Calu3 (cell line): ENCODE data around the gene SCARB1. TPM values are rescaled to one million over a fixed set of nuclear protein-coding genes. Genes with fewer than 3 reads are reported as not detected.

Experiments
- BruUV-seq: library from RNA; stranded (reverse); fragments of 400-500 nt; replicated peaks from 2 replicates; lab custom pipeline; 2021; lab: Mats Ljungman, UMichigan
- CTCF ChIA-PET: fragments of 300-600 bp; sonication (Branson Sonifier 250); formaldehyde crosslinking; loops from one replicate; lab custom pipeline; 2022; ENCODE audit warnings: antibody characterized with exemption; lab: Charles Lee
- DNase-seq: peaks from one replicate; pipeline ENCODE4 v3.0.0; 2022
- H3K27ac Mint-ChIP-seq: one replicate; pipeline ENCODE4 v1.8.0; 2022; ENCODE audit warnings: mixed read lengths; ENCODE audit not compliant: unreplicated experiment
- H3K27me3 Mint-ChIP-seq: one replicate; pipeline ENCODE4 v1.8.0; 2022; ENCODE audit warnings: mixed read lengths; ENCODE audit not compliant: unreplicated experiment
- H3K36me3 Mint-ChIP-seq: one replicate; pipeline ENCODE4 v1.8.0; 2022; ENCODE audit warnings: mild to moderate bottlenecking, moderate library complexity, mixed read lengths; ENCODE audit not compliant: insufficient read depth, unreplicated experiment
- H3K4me1 Mint-ChIP-seq: one replicate; pipeline ENCODE4 v1.8.0; 2022; ENCODE audit warnings: mild to moderate bottlenecking, low read depth, mixed read lengths; ENCODE audit not compliant: unreplicated experiment
- H3K4me3 Mint-ChIP-seq: one replicate; pipeline ENCODE4 v1.8.0; 2022; ENCODE audit warnings: mild to moderate bottlenecking, low read depth, moderate library complexity, mixed read lengths; ENCODE audit not compliant: unreplicated experiment
- H3K9me3 Mint-ChIP-seq: one replicate; pipeline ENCODE4 v1.8.0; 2022; ENCODE audit warnings: low read depth, mixed read lengths; ENCODE audit not compliant: unreplicated experiment
- intact Hi-C: fragments of 100-400 bp; cut with micrococcal nuclease; formaldehyde crosslinking; loops from one replicate; pipeline ENCODE4 v1.10.0; 2022; ENCODE audit not compliant: unreplicated experiment
- total RNA-seq: library from RNA; stranded (reverse); gene quantifications from 2 replicates; pipeline ENCODE4 v1.2.3, GENCODE V29; 2022
- TF ChIP-seq, protein P1 (sequence below): fragments of 200-600 bp; IDR thresholded peaks from one replicate; pipeline ENCODE4 v1.8.0; 2022; ENCODE audit warnings: antibody characterized with exemption; ENCODE audit not compliant: unreplicated experiment

The SCARB1 gene
- total RNA-seq, 1 experiment from 2014 or later: 51.6 TPM

DNA sequence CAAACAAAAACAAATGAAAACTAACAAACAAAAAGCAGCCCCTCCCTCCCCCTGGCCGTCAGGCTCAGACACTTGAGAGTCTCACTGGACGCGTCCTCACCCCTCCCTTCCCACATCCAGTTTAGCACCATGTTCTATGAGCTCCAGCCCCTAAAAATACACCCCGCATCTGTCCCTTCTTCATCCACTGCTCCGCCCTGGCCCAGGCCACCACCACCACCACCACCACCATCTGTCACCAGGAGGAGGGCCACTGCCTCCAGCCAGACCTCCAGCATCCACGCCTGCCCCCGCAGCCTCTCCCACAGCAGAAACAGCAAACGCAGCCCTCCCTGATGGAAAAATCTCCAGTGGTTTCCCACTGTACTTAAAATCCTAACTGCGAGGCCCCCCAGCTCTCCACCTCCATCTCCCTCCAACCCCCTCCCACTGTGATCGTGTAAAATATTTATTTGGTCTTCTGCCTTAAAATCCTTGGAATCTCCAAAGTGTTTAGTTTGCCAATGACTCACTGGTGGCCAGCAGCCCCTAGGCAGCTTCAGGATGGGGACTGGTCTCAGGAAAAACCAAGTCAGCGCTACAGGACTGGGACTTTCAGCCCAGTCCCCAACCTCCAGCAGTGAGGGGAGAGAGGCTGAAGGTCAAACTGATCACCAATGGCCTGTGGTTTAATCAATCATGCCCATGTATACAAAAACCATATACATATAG is 95.1 kb downstream of the SCARB1 start:
- Mint-ChIP-seq H3K27me3 (peaks cover 20% of the 10 kb centered on the region), H3K27ac (no peak overlapping the region), H3K4me3 (no peak overlapping the region), H3K9me3 (peaks cover 5% of the 10 kb centered on the region), H3K4me1 (peaks cover 52% of the 10 kb centered on the region), H3K36me3 (peaks cover 18% of the 10 kb centered on the region)
- no TSS peak for BruUV-seq
- CTCF ChIA-PET: interaction anchor here (0.6 kb wide), 2 partner anchors 21 to 1964 kb away, joined by 3 read pairs; no protein-coding TSS in a partner anchor
- TF ChIP-seq, protein P1, sequence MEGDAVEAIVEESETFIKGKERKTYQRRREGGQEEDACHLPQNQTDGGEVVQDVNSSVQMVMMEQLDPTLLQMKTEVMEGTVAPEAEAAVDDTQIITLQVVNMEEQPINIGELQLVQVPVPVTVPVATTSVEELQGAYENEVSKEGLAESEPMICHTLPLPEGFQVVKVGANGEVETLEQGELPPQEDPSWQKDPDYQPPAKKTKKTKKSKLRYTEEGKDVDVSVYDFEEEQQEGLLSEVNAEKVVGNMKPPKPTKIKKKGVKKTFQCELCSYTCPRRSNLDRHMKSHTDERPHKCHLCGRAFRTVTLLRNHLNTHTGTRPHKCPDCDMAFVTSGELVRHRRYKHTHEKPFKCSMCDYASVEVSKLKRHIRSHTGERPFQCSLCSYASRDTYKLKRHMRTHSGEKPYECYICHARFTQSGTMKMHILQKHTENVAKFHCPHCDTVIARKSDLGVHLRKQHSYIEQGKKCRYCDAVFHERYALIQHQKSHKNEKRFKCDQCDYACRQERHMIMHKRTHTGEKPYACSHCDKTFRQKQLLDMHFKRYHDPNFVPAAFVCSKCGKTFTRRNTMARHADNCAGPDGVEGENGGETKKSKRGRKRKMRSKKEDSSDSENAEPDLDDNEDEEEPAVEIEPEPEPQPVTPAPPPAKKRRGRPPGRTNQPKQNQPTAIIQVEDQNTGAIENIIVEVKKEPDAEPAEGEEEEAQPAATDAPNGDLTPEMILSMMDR: no peak
- no peak for DNase-seq
- intact Hi-C loops: loop anchor here (10.0 kb wide), 1 partner anchor 424 kb away; no protein-coding TSS in a partner anchor

- H3K9me3 Mint-ChIP-seq: peaks cover 5% of the 10 kb centered on the region
- peaks cover 18% of the 10 kb centered on the region for H3K36me3 Mint-ChIP-seq
- peak; percentile 93 for DNase-seq
- H3K4me3 Mint-ChIP-seq: no peak overlapping the region
- peaks cover 10% of the 10 kb centered on the region for H3K27me3 Mint-ChIP-seq
- H3K27ac Mint-ChIP-seq: peak overlapping the region; percentile 32
- CTCF ChIA-PET: interaction anchor here (0.5 to 1.2 kb wide), 3 partner anchors 18 to 216 kb away, joined by 3 to 5 read pairs (median 4); no protein-coding TSS in a partner anchor
- intact Hi-C loops: loop anchor here (2.0 to 10.0 kb wide), 4 partner anchors 26 to 422 kb away; no protein-coding TSS in a partner anchor
- peaks cover 52% of the 10 kb centered on the region for H3K4me1 Mint-ChIP-seq
- TF ChIP-seq, protein P1: peak; percentile 99
- no TSS peak for BruUV-seq
Observed at GRCh38 chr12:124767066-124767821, 96.4 kb downstream of the SCARB1 start.

- peaks cover 4% of the 10 kb centered on the region for H3K27me3 Mint-ChIP-seq
- peaks cover 5% of the 10 kb centered on the region for H3K9me3 Mint-ChIP-seq
- no peak overlapping the region for H3K4me3 Mint-ChIP-seq
- no peak for DNase-seq
- CTCF ChIA-PET: interaction anchor here (0.5 kb wide), 1 partner anchor 42 kb away, joined by 3 read pairs; no protein-coding TSS in a partner anchor
- peak overlapping the region; percentile 32 for H3K27ac Mint-ChIP-seq
- intact Hi-C loops: loop anchor here (2.0 to 10.0 kb wide), 4 partner anchors 26 to 422 kb away; no protein-coding TSS in a partner anchor
- TF ChIP-seq, protein P1: no peak
- peaks cover 14% of the 10 kb centered on the region for H3K36me3 Mint-ChIP-seq
- BruUV-seq: no TSS peak
- peaks cover 52% of the 10 kb centered on the region for H3K4me1 Mint-ChIP-seq
Observed at GRCh38 chr12:124766727-124767065, 97.0 kb downstream of the SCARB1 start.

GRCh38 chr12:124765581-124766489 is 97.8 kb downstream of the SCARB1 start:
- no peak overlapping the region for H3K4me3 Mint-ChIP-seq
- no TSS peak for BruUV-seq
- no peak for DNase-seq
- H3K9me3 Mint-ChIP-seq: peaks cover 5% of the 10 kb centered on the region
- intact Hi-C loops: loop anchor here (2.0 to 10.0 kb wide), 4 partner anchors 25 to 421 kb away; no protein-coding TSS in a partner anchor
- peaks cover 15% of the 10 kb centered on the region for H3K36me3 Mint-ChIP-seq
- CTCF ChIA-PET: no interaction called here
- H3K27me3 Mint-ChIP-seq: no peaks in the 10 kb centered on the region
- H3K27ac Mint-ChIP-seq: peak overlapping the region; percentile 43
- TF ChIP-seq, protein P1: no peak
- H3K4me1 Mint-ChIP-seq: peaks cover 46% of the 10 kb centered on the region
